Erythroblast (primary cell): ENCODE data around the gene AUTS2.

ENCODE experiments used
- GATA1 ChIP-seq: IDR thresholded peaks from 2 replicates; pipeline ENCODE4 v1.6.1; 2011; ENCODE audit warnings: low read depth, mild to moderate bottlenecking, control low read depth, low read length, moderate library complexity
- POLR2A ChIP-seq: IDR thresholded peaks from 2 replicates; pipeline ENCODE4 v1.6.1; 2011; ENCODE audit warnings: mild to moderate bottlenecking, low read length

DNA sequence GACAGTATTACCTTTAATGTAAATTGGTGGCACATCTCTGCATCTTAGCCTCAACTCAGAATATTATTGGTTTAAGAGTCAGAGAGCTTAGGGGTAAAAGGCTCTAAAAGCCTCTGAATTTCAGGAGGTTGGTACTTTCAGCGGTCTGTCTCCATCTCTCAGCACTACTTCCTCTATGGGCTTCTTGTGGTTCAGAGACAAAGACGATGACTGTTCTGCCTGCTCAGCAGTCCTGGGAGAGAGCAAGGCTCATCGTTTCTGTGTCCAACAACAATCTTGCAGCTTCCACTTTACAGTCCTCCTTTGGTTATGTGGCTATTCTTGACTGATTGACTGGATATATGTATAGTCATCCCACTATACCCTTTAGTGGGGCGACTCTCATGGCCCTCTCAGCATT, 394.7 kb downstream of the AUTS2 start:
- TF ChIP-seq POLR2A (no peak), GATA1 (no peak)
